Endothelial cell of umbilical vein (primary cell): ENCODE data around the gene OR2AJ1. TPM values are rescaled to one million over a fixed set of nuclear protein-coding genes. Genes with fewer than 3 reads are reported as not detected.

ENCODE experiments used
- BruUV-seq: library from RNA; stranded (reverse); fragments of 400-500 nt; replicated peaks from 2 replicates; lab custom pipeline; 2021; lab: Mats Ljungman, UMichigan
- CTCF ChIA-PET: fragments of 300-600, 350-600 bp; sonication (Branson Sonifier 250); formaldehyde crosslinking; loops from one replicate; lab custom pipeline; 2021; ENCODE audit warnings: antibody characterized with exemption, inconsistent platforms; lab: Charles Lee
- POLR2A ChIA-PET: fragments of 300-600, 350-600 bp; sonication (Branson Sonifier 250); formaldehyde crosslinking; loops from one replicate; lab custom pipeline; 2021; ENCODE audit warnings: antibody characterized with exemption, inconsistent platforms; lab: Charles Lee
- DNase-seq: peaks from one replicate; pipeline ENCODE4 v3.0.0-alpha.2; 2011; ENCODE audit warnings: low read depth, low spot score
- FAIRE-seq: peaks from 2 replicates; lab custom pipeline; 2011; peaks lifted over from hg19 to GRCh38; lab: Jason Lieb, UNC
- H2AFZ ChIP-seq: 2 replicates; pipeline ENCODE4 v1.6.0; 2012; ENCODE audit warnings: low read depth, low read length, control low read depth, inconsistent platforms
- H3K27ac ChIP-seq: 2 replicates; pipeline ENCODE4 v1.5.1; 2011; ENCODE audit warnings: low read depth, mild to moderate bottlenecking, control low read depth, low read length, moderate library complexity; ENCODE audit not compliant: insufficient read depth
- H3K27me3 ChIP-seq, 2 experiments: 2 replicates each; pipeline versions ENCODE4 v1.6.0 to v1.6.1; 2011; ENCODE audit warnings: low read length in 2 of 2, mixed read lengths in 1 of 2; ENCODE audit not compliant: control insufficient read depth in 2 of 2, insufficient read depth in 2 of 2
- H3K36me3 ChIP-seq, 2 experiments: 2 replicates in 1 of 2; 3 replicates in 1 of 2; pipeline ENCODE4 v1.5.1; 2011; ENCODE audit warnings: low read length in 2 of 2, mild to moderate bottlenecking in 1 of 2, moderate library complexity in 1 of 2; ENCODE audit not compliant: control insufficient read depth in 2 of 2, insufficient read depth in 2 of 2; ENCODE audit errors: extremely low read depth in 1 of 2
- H3K4me1 ChIP-seq: 3 replicates; pipeline ENCODE4 v1.5.1; 2011; ENCODE audit warnings: mild to moderate bottlenecking, low read length; ENCODE audit not compliant: control insufficient read depth, insufficient read depth; ENCODE audit errors: extremely low read depth
- H3K4me2 ChIP-seq: 2 replicates; pipeline ENCODE4 v1.6.1; 2011; ENCODE audit warnings: low read length, control low read depth, mixed read lengths; ENCODE audit not compliant: insufficient read depth
- H3K4me3 ChIP-seq, 3 experiments: fragments of 200-600 bp in 1 of 3; sonication (generic), shearing (Covaris generic) in 1 of 3; replicated peaks in 1 of 3; 2 replicates each; pipeline ENCODE4 v1.5.1; 2011 to 2016; ENCODE audit warnings: control low read depth in 3 of 3, low read length in 3 of 3, mild to moderate bottlenecking in 2 of 3, inconsistent platforms in 1 of 3, low read depth in 1 of 3, moderate library complexity in 1 of 3; ENCODE audit not compliant: insufficient read depth in 1 of 3
- H3K79me2 ChIP-seq: 2 replicates; pipeline ENCODE4 v1.6.0; 2012; ENCODE audit warnings: low read length, inconsistent platforms; ENCODE audit not compliant: control insufficient read depth, insufficient read depth
- H3K9ac ChIP-seq: replicated peaks from 2 replicates; pipeline ENCODE3; 2011; ENCODE audit warnings: low read length, control low read depth; ENCODE audit not compliant: insufficient read depth; ENCODE audit errors: extremely low read depth
- H3K9me1 ChIP-seq: replicated peaks from 3 replicates; pipeline ENCODE4 v1.6.0; 2011; ENCODE audit warnings: mild to moderate bottlenecking, low read length; ENCODE audit not compliant: control insufficient read depth, insufficient read depth; ENCODE audit errors: extremely low read depth
- H3K9me3 ChIP-seq: replicated peaks from 2 replicates; pipeline ENCODE4 v1.5.1; 2012; ENCODE audit warnings: low read length, inconsistent platforms; ENCODE audit not compliant: control insufficient read depth, insufficient read depth
- H4K20me1 ChIP-seq: replicated peaks from 2 replicates; pipeline ENCODE3; 2011; ENCODE audit warnings: mild to moderate bottlenecking, low read length; ENCODE audit not compliant: control insufficient read depth, insufficient read depth; ENCODE audit errors: extremely low read depth
- EZH2 ChIP-seq: IDR thresholded peaks from 2 replicates; pipeline ENCODE4 v1.6.1; 2012; ENCODE audit warnings: borderline replicate concordance, low read depth, mild to moderate bottlenecking, moderate library complexity, low read length, inconsistent platforms; ENCODE audit not compliant: severe bottlenecking
- FOS ChIP-seq: IDR thresholded peaks from 2 replicates; pipeline ENCODE4 v1.6.1; 2011; ENCODE audit warnings: mild to moderate bottlenecking, low read length, moderate library complexity, borderline replicate concordance; ENCODE audit not compliant: insufficient read depth
- GATA2 ChIP-seq: IDR thresholded peaks from 2 replicates; pipeline ENCODE4 v1.7.0; 2011; ENCODE audit warnings: low read depth, mild to moderate bottlenecking, moderate library complexity, mixed read lengths, low read length; ENCODE audit not compliant: insufficient read length, insufficient read depth
- JUN ChIP-seq: IDR thresholded peaks from 2 replicates; pipeline ENCODE4 v1.6.1; 2011; ENCODE audit warnings: borderline replicate concordance, low read depth; ENCODE audit not compliant: insufficient read length, insufficient read depth
- MYC ChIP-seq: IDR thresholded peaks from one replicate; pipeline ENCODE4 v1.6.1; 2011; ENCODE audit warnings: mild to moderate bottlenecking, low read depth, low read length
- POLR2A ChIP-seq: IDR thresholded peaks from 2 replicates; pipeline ENCODE4 v1.6.1; 2012; ENCODE audit warnings: low read depth, mild to moderate bottlenecking, control low read depth, low read length
- POLR2AphosphoS5 ChIP-seq: IDR thresholded peaks from 2 replicates; pipeline ENCODE4 v1.6.1; 2012; ENCODE audit warnings: low read depth, mild to moderate bottlenecking, control low read depth, low read length, moderate library complexity; ENCODE audit not compliant: insufficient read depth
- dilution Hi-C: fragments of 300-500 bp; cut with MboI; formaldehyde crosslinking; loops from one replicate; pipeline ENCODE4 v1.15.0; 2019; ENCODE audit warnings: low sequenced_read_pairs; ENCODE audit not compliant: extremely low pct_ligation_motif_present
- intact Hi-C: fragments of 100-400 bp; cut with micrococcal nuclease; formaldehyde crosslinking; loops from one replicate; pipeline ENCODE4 v1.10.0; 2022
- polyA plus RNA-seq, 4 experiments: library from polyadenylated mRNA; depleted of rRNA in 3 of 4; stranded (reverse) in 3 of 4; unstranded in 1 of 4; fragments of >200 nt; gene quantifications; 2 replicates each; pipeline versions ENCODE4 v1.2.1 to v1.2.3, GENCODE V29; 2011 to 2012; ENCODE audit warnings: missing spikeins in 1 of 4
- total RNA-seq: library from RNA; stranded (reverse); gene quantifications from 2 replicates; pipeline ENCODE4 v1.2.3, GENCODE V29; 2021
- TF ChIP-seq, protein P1 (sequence below): IDR thresholded peaks from 2 replicates; pipeline ENCODE4 v1.6.1; 2011; ENCODE audit not compliant: insufficient read depth, insufficient read length
- TF ChIP-seq, protein P2 (sequence below), 2 donors: IDR thresholded peaks; 1 replicate in 1 of 2; 2 replicates in 1 of 2; pipeline ENCODE4 v1.5.1; 2011; ENCODE audit warnings: low read length in 2 of 2, mild to moderate bottlenecking in 2 of 2, moderate library complexity in 2 of 2, control low read depth in 1 of 2, inconsistent platforms in 1 of 2, low read depth in 1 of 2; ENCODE audit not compliant: insufficient read depth in 1 of 2; ENCODE audit errors: extremely low read depth in 1 of 2

The OR2AJ1 gene
- total and polyA plus RNA-seq, 2 donors (not counting 3 experiments of a cell fraction or from before 2014, with no cell fraction given) = not detected

DNA sequence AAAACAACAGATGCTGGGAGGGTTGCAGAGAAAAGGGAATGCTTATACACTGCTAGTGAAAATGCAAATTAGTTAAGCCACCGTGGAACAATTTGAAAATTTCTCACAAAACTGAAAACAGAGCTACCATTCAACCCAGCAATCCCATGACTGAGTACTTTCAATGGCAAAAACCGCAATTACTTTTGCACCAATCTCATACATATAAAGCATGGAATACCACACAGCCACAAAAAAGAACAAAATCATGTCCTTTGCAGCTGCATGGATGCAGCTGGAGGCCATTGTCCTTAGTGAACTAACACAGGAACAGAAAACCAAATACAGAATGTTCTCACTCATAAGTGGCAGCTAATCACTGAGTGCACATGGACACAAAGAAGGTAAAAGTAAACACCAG, 10.9 kb upstream of the OR2AJ1 start:
- no peak overlapping the region for H3K9ac ChIP-seq
- no peaks in the 10 kb centered on the region for H3K79me2 ChIP-seq
- intact Hi-C loops = no loop called here
- H3K4me3 ChIP-seq = no peak overlapping the region
- H3K9me3 ChIP-seq = peaks cover 7% of the 10 kb centered on the region
- ChIA-PET CTCF (no interaction called here), POLR2A (no interaction called here)
- no peak for TF ChIP-seq EZH2
- FAIRE-seq = no peak
- H3K9me1 ChIP-seq = no peaks in the 10 kb centered on the region
- H2AFZ ChIP-seq = no peak overlapping the region
- no peak for DNase-seq
- no peak overlapping the region for H3K4me2 ChIP-seq
- H3K27ac ChIP-seq = no peak overlapping the region
- H4K20me1 ChIP-seq = no peaks in the 10 kb centered on the region
- no TSS peak for BruUV-seq
- dilution Hi-C loops = no loop called here
- H3K4me1 ChIP-seq = no peaks in the 10 kb centered on the region
- H3K27me3 ChIP-seq = no peaks in the 10 kb centered on the region
- H3K36me3 ChIP-seq = no peaks in the 10 kb centered on the region

DNA sequence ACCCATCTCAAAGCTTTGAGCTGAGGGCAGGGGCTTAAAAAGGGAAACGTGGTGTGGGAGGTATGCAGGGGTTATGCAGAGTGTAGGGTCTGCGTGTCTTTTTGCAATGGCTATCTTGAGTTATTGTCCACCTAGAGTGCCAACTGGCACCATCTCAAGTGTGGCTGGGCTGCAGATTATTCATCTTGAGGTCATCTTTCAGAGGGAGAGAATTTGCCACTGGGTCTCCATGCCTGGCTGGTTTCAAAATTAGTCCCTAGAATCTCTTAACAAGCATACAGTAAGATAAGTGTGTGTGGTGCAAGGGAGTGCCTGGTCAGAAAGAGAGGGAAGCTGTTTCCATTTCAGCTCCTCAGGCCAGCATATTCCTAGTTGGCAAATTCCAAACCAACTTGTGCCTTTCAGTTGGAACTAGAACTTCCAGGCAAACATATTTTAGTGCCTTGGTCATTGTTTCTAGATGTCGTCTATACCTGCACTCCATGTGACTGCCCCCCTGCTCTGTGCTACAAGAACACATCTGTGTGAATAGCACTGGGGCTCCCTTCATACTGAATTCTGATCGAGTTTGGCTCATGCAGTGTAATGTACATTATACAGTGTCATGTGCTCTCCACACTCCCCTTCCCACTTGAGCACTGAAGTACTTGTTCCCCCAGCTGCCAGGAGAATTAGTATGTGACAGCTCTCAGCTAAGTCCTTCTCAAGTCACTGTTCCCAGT, 9.6 kb upstream of the OR2AJ1 start:
- Histone ChIP-seq H3K4me1 (no peaks in the 10 kb centered on the region), H3K27ac (no peak overlapping the region), H3K79me2 (no peaks in the 10 kb centered on the region), H3K9me3 (peaks cover 7% of the 10 kb centered on the region), H4K20me1 (no peaks in the 10 kb centered on the region), H3K4me3 (no peak overlapping the region), H2AFZ (no peak overlapping the region), H3K9me1 (no peaks in the 10 kb centered on the region), H3K27me3 (no peaks in the 10 kb centered on the region), H3K9ac (no peak overlapping the region), H3K4me2 (no peak overlapping the region), H3K36me3 (no peaks in the 10 kb centered on the region)
- ChIA-PET POLR2A (no interaction called here), CTCF (no interaction called here)
- DNase-seq (no peak), FAIRE-seq (no peak)
- TF ChIP-seq POLR2A (no peak), MYC (no peak), POLR2AphosphoS5 (no peak), EZH2 (no peak), GATA2 (no peak), JUN (no peak), FOS (no peak)
- TF ChIP-seq, protein P1, sequence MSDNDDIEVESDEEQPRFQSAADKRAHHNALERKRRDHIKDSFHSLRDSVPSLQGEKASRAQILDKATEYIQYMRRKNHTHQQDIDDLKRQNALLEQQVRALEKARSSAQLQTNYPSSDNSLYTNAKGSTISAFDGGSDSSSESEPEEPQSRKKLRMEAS = no peak
- TF ChIP-seq, protein P2, sequence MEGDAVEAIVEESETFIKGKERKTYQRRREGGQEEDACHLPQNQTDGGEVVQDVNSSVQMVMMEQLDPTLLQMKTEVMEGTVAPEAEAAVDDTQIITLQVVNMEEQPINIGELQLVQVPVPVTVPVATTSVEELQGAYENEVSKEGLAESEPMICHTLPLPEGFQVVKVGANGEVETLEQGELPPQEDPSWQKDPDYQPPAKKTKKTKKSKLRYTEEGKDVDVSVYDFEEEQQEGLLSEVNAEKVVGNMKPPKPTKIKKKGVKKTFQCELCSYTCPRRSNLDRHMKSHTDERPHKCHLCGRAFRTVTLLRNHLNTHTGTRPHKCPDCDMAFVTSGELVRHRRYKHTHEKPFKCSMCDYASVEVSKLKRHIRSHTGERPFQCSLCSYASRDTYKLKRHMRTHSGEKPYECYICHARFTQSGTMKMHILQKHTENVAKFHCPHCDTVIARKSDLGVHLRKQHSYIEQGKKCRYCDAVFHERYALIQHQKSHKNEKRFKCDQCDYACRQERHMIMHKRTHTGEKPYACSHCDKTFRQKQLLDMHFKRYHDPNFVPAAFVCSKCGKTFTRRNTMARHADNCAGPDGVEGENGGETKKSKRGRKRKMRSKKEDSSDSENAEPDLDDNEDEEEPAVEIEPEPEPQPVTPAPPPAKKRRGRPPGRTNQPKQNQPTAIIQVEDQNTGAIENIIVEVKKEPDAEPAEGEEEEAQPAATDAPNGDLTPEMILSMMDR (IDR thresholded peaks at IDR 0.05; ENCODE audit: extremely low read depth in 1 of 2, insufficient read depth in 1 of 2, low read depth in 1 of 2, low read length in 2 of 2) = no peak
- BruUV-seq = no TSS peak
- intact Hi-C loops = no loop called here
- dilution Hi-C loops = no loop called here
